ENCODE results near the gene IRAK1.

Gene IRAK1

GRCh38 chrX:154020536-154021115, 924 bp upstream of the IRAK1 start:
- CTCF ChIA-PET, result interaction anchor here (0.6 to 1.4 kb wide), 4 partner anchors 27 to 482 kb away, joined by 3 to 4 read pairs (median 3); no protein-coding TSS in a partner anchor
- 0 out of 2 replicates have a peak, but pooled peaks have one; percentile 3 for TF ChIP-seq HIC1 (tag by site-specific recombination; IDR thresholded peaks at IDR 0.05)
- 0 out of 2 replicates have a peak, but pooled peaks have one; percentile 38 for TF ChIP-seq PBX3 (CRISPR knock-in tag; IDR thresholded peaks at IDR 0.05)
- no peak for TF ChIP-seq HOXD13 (CRISPR knock-in tag; IDR thresholded peaks at IDR 0.05; ENCODE audit: borderline replicate concordance)
- 0 out of 2 replicates have a peak, but pooled peaks have one; percentile 52 for TF ChIP-seq PRDM10 (tag by site-specific recombination; IDR thresholded peaks at IDR 0.05)
- TF ChIP-seq ZNF335 (tag by site-specific recombination; conservative IDR thresholded peaks at IDR 0.05), result peak; percentile 6
- Histone ChIP-seq H3K27ac (ENCODE audit: extremely low read depth, low read depth, low read length) (peak overlapping the region; percentile 92; the same call in 1 of the 2 replicates), H3K36me3 (ENCODE audit: control insufficient read depth in 2 of 2, insufficient read depth in 1 of 2, low read length in 2 of 2) (peaks cover 5 to 29% of the 10 kb centered on the region in 2 experiments; a peak in 2 of 3 replicates), H3K9me3 (ENCODE audit: control insufficient read depth, insufficient read depth, low read depth, low read length) (no peaks in the 10 kb centered on the region), H3K4me1 (ENCODE audit: control insufficient read depth, insufficient read depth, low read length) (peaks cover 8% of the 10 kb centered on the region; the same call in 1 of the 2 replicates), H3K4me3 (ENCODE audit: low read depth, low read length) (peak overlapping the region; percentile 44)
- POLR2A ChIA-PET, result interaction anchor here (1.0 kb wide), 1 partner anchor 41 kb away, joined by 3 read pairs; no protein-coding TSS in a partner anchor

- H3K4me1 ChIP-seq (ENCODE audit: control insufficient read depth, insufficient read depth, low read length), result peaks cover 8% of the 10 kb centered on the region; the same call in 1 of the 2 replicates
- POLR2A ChIA-PET, result interaction anchor here (0.6 to 1.4 kb wide), 2 partner anchors 11 to 341 kb away, joined by 3 read pairs; no protein-coding TSS in a partner anchor
- CTCF ChIA-PET, result interaction anchor here (0.9 to 1.0 kb wide), 3 partner anchors 28 to 48 kb away, joined by 3 to 6 read pairs (median 4); partner anchors contain the start of gene HCFC1
- peaks cover 5 to 44% of the 10 kb centered on the region in 2 experiments; a peak in 2 of 3 replicates for H3K36me3 ChIP-seq (ENCODE audit: control insufficient read depth in 2 of 2, insufficient read depth in 1 of 2, low read length in 2 of 2)
- H3K27ac ChIP-seq (ENCODE audit: extremely low read depth, low read depth, low read length), result peak overlapping the region; percentile 92
- H3K9me3 ChIP-seq (ENCODE audit: control insufficient read depth, insufficient read depth, low read depth, low read length), result no peaks in the 10 kb centered on the region
- H3K4me3 ChIP-seq (ENCODE audit: low read depth, low read length), result peak overlapping the region; percentile 59
- no peak for TF ChIP-seq PBX3 (CRISPR knock-in tag; IDR thresholded peaks at IDR 0.05)
- TF ChIP-seq ZNF837 (tag by site-specific recombination; IDR thresholded peaks at IDR 0.05), result no peak
- no peak for TF ChIP-seq ZNF274 (IDR thresholded peaks at IDR 0.05; ENCODE audit: low read length)
- TF ChIP-seq ZNF274 (tag by site-specific recombination; IDR thresholded peaks at IDR 0.05; ENCODE audit: borderline replicate concordance), result no peak
- TF ChIP-seq ZNF311 (tag by site-specific recombination; IDR thresholded peaks at IDR 0.05; ENCODE audit: borderline replicate concordance), result no peak
- no peak for TF ChIP-seq ZNF558 (tag by site-specific recombination; IDR thresholded peaks at IDR 0.05)
- no peak for TF ChIP-seq BCL11B (tag by site-specific recombination; IDR thresholded peaks at IDR 0.05; ENCODE audit: low read depth)
- no peak for TF ChIP-seq ZNF830 (tag by site-specific recombination; IDR thresholded peaks at IDR 0.05; ENCODE audit: low read depth)
- no peak for TF ChIP-seq YY1 (tag by site-specific recombination; IDR thresholded peaks at IDR 0.05)
- TF ChIP-seq ZBTB20 (tag by site-specific recombination; IDR thresholded peaks at IDR 0.05), result peak; percentile 66; the same call in 1 of the 2 replicates
- TF ChIP-seq ZFP3 (tag by site-specific recombination; IDR thresholded peaks at IDR 0.05; ENCODE audit: low read depth), result no peak
- TF ChIP-seq ZNF394 (tag by site-specific recombination; IDR thresholded peaks at IDR 0.05; ENCODE audit: borderline replicate concordance), result no peak
- TF ChIP-seq KLF1 (tag by site-specific recombination; IDR thresholded peaks at IDR 0.05), result 0 out of 2 replicates have a peak, but pooled peaks have one; percentile 14
- peak; percentile 31; the same call in 1 of the 2 replicates for TF ChIP-seq PATZ1 (tag by site-specific recombination; IDR thresholded peaks at IDR 0.05)
- TF ChIP-seq ZNF157 (tag by site-specific recombination; IDR thresholded peaks at IDR 0.05), result no peak
- no peak for TF ChIP-seq ZNF843 (tag by site-specific recombination; IDR thresholded peaks at IDR 0.05)
- no peak for TF ChIP-seq ZNF677 (tag by site-specific recombination; IDR thresholded peaks at IDR 0.05)
- no peak for TF ChIP-seq SP2 (tag by site-specific recombination; IDR thresholded peaks at IDR 0.05)
Measured at GRCh38 chrX:154019061-154019621, 561 bp downstream of the IRAK1 start.
